BE2C (cell line): ENCODE measurements around the gene TNFRSF13B.

Experiments used
- DNase-seq: peaks from one replicate; pipeline ENCODE4 v3.0.0-alpha.2; 2020
- H3K27me3 ChIP-seq: fragments of 250-450 bp; sonication (Bioruptor Pico); 2 replicates; pipeline ENCODE4 v1.5.1; 2020; ENCODE audit warnings: mild to moderate bottlenecking
- H3K36me3 ChIP-seq: fragments of 250-450 bp; sonication (Bioruptor Pico); 2 replicates; pipeline ENCODE4 v1.5.1; 2020; ENCODE audit warnings: mild to moderate bottlenecking
- H3K4me1 ChIP-seq: fragments of 250-450 bp; sonication (Bioruptor Pico); 2 replicates; pipeline ENCODE4 v1.5.1; 2020
- H3K4me3 ChIP-seq: 2 replicates; pipeline ENCODE4 v1.5.1; 2011; ENCODE audit warnings: low read depth, low read length
- H3K9me3 ChIP-seq: fragments of 250-450 bp; sonication (Bioruptor Pico); 2 replicates; pipeline ENCODE4 v1.5.1; 2020
- CTCF ChIP-seq: IDR thresholded peaks from 2 replicates; pipeline ENCODE4 v1.5.1; 2012; ENCODE audit warnings: mild to moderate bottlenecking, low read depth, low read length

TNFRSF13B gene

GRCh38 chr17:16929757-16930520 is 42.0 kb downstream of the TNFRSF13B start:
- Histone ChIP-seq H3K27me3 (no peaks in the 10 kb centered on the region), H3K9me3 (no peaks in the 10 kb centered on the region), H3K36me3 (no peaks in the 10 kb centered on the region), H3K4me1 (no peaks in the 10 kb centered on the region), H3K4me3 (no peak overlapping the region)
- TF ChIP-seq CTCF = no peak
- DNase-seq = no peak

GRCh38 chr17:16929035-16929680 is 42.8 kb downstream of the TNFRSF13B start:
- H3K4me1 ChIP-seq = no peaks in the 10 kb centered on the region
- no peaks in the 10 kb centered on the region for H3K9me3 ChIP-seq
- no peak for TF ChIP-seq CTCF
- DNase-seq = no peak
- H3K36me3 ChIP-seq = no peaks in the 10 kb centered on the region
- no peaks in the 10 kb centered on the region for H3K27me3 ChIP-seq
- no peak overlapping the region for H3K4me3 ChIP-seq

- Histone ChIP-seq H3K36me3 (no peaks in the 10 kb centered on the region), H3K4me1 (no peaks in the 10 kb centered on the region), H3K9me3 (no peaks in the 10 kb centered on the region), H3K27me3 (no peaks in the 10 kb centered on the region), H3K4me3 (no peak overlapping the region)
- DNase-seq = no peak
- no peak for TF ChIP-seq CTCF
Measured at GRCh38 chr17:16928406-16929034, 43.4 kb downstream of the TNFRSF13B start.

GRCh38 chr17:16927641-16928321 is 44.1 kb downstream of the TNFRSF13B start:
- Histone ChIP-seq H3K4me1 (no peaks in the 10 kb centered on the region), H3K27me3 (no peaks in the 10 kb centered on the region), H3K4me3 (no peak overlapping the region), H3K36me3 (no peaks in the 10 kb centered on the region), H3K9me3 (no peaks in the 10 kb centered on the region)
- TF ChIP-seq CTCF = no peak
- DNase-seq = no peak

GRCh38 chr17:16926571-16927451 is 45.1 kb downstream of the TNFRSF13B start:
- DNase-seq = no peak
- no peaks in the 10 kb centered on the region for H3K27me3 ChIP-seq
- no peaks in the 10 kb centered on the region for H3K36me3 ChIP-seq
- H3K4me1 ChIP-seq = no peaks in the 10 kb centered on the region
- no peaks in the 10 kb centered on the region for H3K9me3 ChIP-seq
- no peak for TF ChIP-seq CTCF
- H3K4me3 ChIP-seq = no peak overlapping the region
